Transverse colon (tissue), 4 donors: ENCODE data around the gene HOXA13. TPM values are rescaled to one million over a fixed set of nuclear protein-coding genes. Genes with fewer than 3 reads are reported as not detected.

Source experiments
- DNase-seq: peaks from one replicate; pipeline ENCODE4 v3.0.0-alpha.2; 2019
- H3K27ac ChIP-seq, 4 donors: fragments of 200-600 bp; sonication (generic); 2 replicates each; pipeline ENCODE4 v1.5.1; 2016 to 2018; ENCODE audit warnings: inconsistent platforms in 4 of 4
- H3K27me3 ChIP-seq: fragments of 200-600 bp; sonication (generic); 2 replicates; pipeline ENCODE4 v1.5.1; 2017; ENCODE audit warnings: inconsistent platforms
- H3K36me3 ChIP-seq, 4 donors: fragments of 200-600 bp; sonication (generic); 2 replicates each; pipeline ENCODE4 v1.5.1; 2017 to 2019; ENCODE audit warnings: inconsistent platforms in 4 of 4
- H3K4me1 ChIP-seq, 4 donors: fragments of 200-600 bp; sonication (generic); 2 replicates each; pipeline ENCODE4 v1.5.1; 2017 to 2020; ENCODE audit warnings: inconsistent platforms in 4 of 4
- H3K4me3 ChIP-seq, 4 donors: fragments of 200-600 bp; sonication (generic); 1 replicate in 1 of 4; 2 replicates in 3 of 4; pipeline versions ENCODE4 v1.5.1 to v1.6.1; 2017 to 2019; ENCODE audit warnings: inconsistent platforms in 4 of 4
- H3K9me3 ChIP-seq, 2 donors: fragments of 200-600 bp; sonication (generic); 2 replicates each; pipeline ENCODE4 v1.5.1; 2017 to 2019; ENCODE audit warnings: inconsistent platforms in 2 of 2
- EP300 ChIP-seq: sonication (generic); formaldehyde crosslinking; IDR thresholded peaks from one replicate; pipeline ENCODE4 v1.6.1; 2017; ENCODE audit warnings: antibody characterized with exemption, low read depth
- POLR2A ChIP-seq: fragments of 450-650 bp; IDR thresholded peaks from one replicate; pipeline ENCODE4 v1.6.1; 2016; ENCODE audit warnings: antibody characterized with exemption, mild to moderate bottlenecking, moderate library complexity
- POLR2AphosphoS5 ChIP-seq, 3 donors: sonication (generic); formaldehyde crosslinking; IDR thresholded peaks; one replicate each; pipeline ENCODE4 v1.6.1; 2016; ENCODE audit warnings: antibody characterized with exemption in 3 of 3
- WGBS, 2 donors: methylation state at CpG; one replicate each; pipeline ENCODE4 v1.1.5; 2018; ENCODE audit warnings: low coverage in 1 of 2; 5-methylcytosine and 5-hydroxymethylcytosine counted together
- in situ Hi-C, 4 donors: fragments of 200-750 bp; cut with MboI; loops; one replicate each; pipeline versions ENCODE4 v1.15.0 to v1.15.1; 2017; ENCODE audit warnings: low sequenced_read_pairs in 3 of 4, low pct_ligation_motif_present in 1 of 4, low pct_unique_long_range_greater_than_20kb in 1 of 4
- intact Hi-C: fragments of 100-400 bp; cut with DNase I; formaldehyde crosslinking; loops from one replicate; pipeline ENCODE4 v1.15.1; 2023; ENCODE audit warnings: low total_unique reads
- total RNA-seq, 4 donors: library from RNA; depleted of rRNA; stranded (reverse); fragments of >200 nt; gene quantifications; one replicate each; pipeline ENCODE4 v1.1.0, GENCODE V29; 2016
- TF ChIP-seq, protein P1 (sequence below), 5 experiments: fragments of 200-600 bp in 3 of 5; fragments of 450-650 bp in 2 of 5; sonication (generic) in 3 of 5; IDR thresholded peaks; 1 replicate in 2 of 5; 2 replicates in 3 of 5; pipeline ENCODE4 v1.5.1; 2016 to 2017; ENCODE audit warnings: antibody characterized with exemption in 5 of 5, inconsistent platforms in 3 of 5, mild to moderate bottlenecking in 2 of 5, moderate library complexity in 1 of 5

Gene HOXA13
- total RNA-seq, 4 donors from 2014 or later, result 22.5 to 69.9 (median 38.7) TPM

DNA sequence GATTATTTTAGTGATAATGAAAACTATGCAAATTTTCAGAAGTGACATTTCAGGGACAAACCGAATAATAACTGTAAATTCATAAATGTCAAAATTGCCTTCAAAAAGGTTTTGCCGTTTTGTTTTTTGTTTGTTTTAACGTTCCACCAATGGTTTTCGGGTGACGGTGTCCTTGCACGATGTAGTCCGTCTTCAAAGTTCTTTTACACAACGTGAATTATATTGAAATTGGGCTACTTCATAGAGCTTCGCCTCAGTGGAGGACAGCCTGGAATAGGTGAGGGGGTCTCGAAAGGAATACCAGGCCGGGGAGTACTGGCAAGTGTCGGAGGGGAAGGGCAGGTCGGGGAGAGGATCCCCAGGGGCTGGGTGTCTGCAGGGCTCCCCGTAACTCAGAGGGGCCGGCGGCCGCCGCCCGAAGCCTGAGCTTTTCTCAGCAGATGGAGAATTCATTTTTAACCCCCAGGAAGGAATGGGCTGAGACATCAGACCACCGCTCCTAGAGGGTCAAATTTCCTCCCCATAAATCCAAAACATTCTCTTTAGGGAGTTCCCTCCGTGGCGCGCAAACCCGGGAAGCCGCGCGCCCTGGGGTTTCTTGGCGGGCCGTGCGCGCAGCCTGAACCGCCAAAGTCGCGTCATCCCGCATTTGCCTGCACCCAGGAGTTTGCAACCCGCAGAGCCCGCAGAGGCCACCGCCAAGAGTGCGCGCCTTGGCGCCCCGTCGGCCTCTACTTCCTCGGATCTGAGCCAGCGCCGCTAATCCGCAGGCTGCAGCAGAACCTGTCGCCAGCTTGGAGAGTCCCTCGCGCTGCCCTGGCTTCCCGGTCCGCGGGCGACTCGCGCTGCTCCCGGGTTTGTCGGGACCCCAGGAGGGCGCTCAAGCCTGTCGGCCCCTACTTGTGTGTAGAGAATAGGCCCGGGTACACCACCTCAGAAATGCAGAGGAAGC is 25.4 kb upstream of the HOXA13 start:
- no peak for TF ChIP-seq POLR2AphosphoS5 (IDR thresholded peaks at IDR 0.05)
- TF ChIP-seq POLR2A, result no peak
- TF ChIP-seq, protein P1, sequence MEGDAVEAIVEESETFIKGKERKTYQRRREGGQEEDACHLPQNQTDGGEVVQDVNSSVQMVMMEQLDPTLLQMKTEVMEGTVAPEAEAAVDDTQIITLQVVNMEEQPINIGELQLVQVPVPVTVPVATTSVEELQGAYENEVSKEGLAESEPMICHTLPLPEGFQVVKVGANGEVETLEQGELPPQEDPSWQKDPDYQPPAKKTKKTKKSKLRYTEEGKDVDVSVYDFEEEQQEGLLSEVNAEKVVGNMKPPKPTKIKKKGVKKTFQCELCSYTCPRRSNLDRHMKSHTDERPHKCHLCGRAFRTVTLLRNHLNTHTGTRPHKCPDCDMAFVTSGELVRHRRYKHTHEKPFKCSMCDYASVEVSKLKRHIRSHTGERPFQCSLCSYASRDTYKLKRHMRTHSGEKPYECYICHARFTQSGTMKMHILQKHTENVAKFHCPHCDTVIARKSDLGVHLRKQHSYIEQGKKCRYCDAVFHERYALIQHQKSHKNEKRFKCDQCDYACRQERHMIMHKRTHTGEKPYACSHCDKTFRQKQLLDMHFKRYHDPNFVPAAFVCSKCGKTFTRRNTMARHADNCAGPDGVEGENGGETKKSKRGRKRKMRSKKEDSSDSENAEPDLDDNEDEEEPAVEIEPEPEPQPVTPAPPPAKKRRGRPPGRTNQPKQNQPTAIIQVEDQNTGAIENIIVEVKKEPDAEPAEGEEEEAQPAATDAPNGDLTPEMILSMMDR (IDR thresholded peaks at IDR 0.05), result no peak
- TF ChIP-seq EP300, result no peak
- DNase-seq, result no peak
- Histone ChIP-seq H3K4me3 (peak overlapping the region in 1 of 4 donors; percentile 34), H3K27me3 (peaks cover 69% of the 10 kb centered on the region), H3K27ac (no peak overlapping the region), H3K9me3 (no peaks in the 10 kb centered on the region), H3K36me3 (no peaks in the 10 kb centered on the region), H3K4me1 (peaks cover 0 to 9% (median 3%) of the 10 kb centered on the region in 4 donors)
- in situ Hi-C loops, result loop anchor here (25.0 kb wide), 5 partner anchors 362 to 787 kb away; no protein-coding TSS in a partner anchor
- intact Hi-C loops, result no loop called here
- 0 to 18% methylated on average over 3 to 58 of the region's 61 CpGs for WGBS, 2 donors

DNA sequence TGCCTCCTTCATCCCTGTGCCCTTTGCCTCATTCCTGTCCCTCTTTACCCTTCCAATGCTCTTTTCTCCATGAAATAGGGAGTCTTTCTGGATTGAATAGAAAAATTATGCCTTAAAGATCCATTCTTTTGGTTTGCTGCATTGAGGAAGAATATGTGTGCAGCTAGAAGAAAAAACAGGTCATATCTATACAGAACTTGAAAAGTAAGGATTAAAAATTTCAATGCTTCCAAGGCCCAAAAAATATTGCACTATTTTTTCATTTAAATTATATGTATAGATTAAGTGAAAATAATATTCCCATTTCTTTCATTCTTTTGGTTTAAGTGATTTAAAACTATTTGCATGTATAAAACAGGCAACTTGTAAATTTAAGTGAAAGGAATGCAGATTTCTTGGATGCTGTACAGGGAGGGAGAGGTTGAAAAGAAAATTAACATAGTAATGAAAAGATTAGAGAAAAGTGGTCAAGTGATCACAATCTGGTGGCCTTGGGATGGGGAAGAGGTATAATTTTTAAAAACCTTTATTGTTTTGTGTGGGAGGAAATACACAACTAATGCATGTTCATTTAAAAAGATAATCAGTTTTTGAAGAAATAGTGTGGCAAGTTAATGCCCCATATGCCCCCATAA is 24.2 kb upstream of the HOXA13 start:
- H3K4me1 ChIP-seq, result peaks cover 0 to 9% (median 3%) of the 10 kb centered on the region in 4 donors
- no peak overlapping the region for H3K27ac ChIP-seq
- intact Hi-C loops (no loop called here), in situ Hi-C loops (loop anchor here (25.0 kb wide), 5 partner anchors 363 to 788 kb away; no protein-coding TSS in a partner anchor)
- no peak for DNase-seq
- H3K36me3 ChIP-seq, result no peaks in the 10 kb centered on the region
- H3K9me3 ChIP-seq, result no peaks in the 10 kb centered on the region
- peaks cover 81% of the 10 kb centered on the region for H3K27me3 ChIP-seq
- H3K4me3 ChIP-seq, result no peak overlapping the region
- TF ChIP-seq POLR2A, result no peak
- TF ChIP-seq, protein P1 (IDR thresholded peaks at IDR 0.05), result no peak
- TF ChIP-seq EP300, result no peak
- no peak for TF ChIP-seq POLR2AphosphoS5 (IDR thresholded peaks at IDR 0.05)

DNA sequence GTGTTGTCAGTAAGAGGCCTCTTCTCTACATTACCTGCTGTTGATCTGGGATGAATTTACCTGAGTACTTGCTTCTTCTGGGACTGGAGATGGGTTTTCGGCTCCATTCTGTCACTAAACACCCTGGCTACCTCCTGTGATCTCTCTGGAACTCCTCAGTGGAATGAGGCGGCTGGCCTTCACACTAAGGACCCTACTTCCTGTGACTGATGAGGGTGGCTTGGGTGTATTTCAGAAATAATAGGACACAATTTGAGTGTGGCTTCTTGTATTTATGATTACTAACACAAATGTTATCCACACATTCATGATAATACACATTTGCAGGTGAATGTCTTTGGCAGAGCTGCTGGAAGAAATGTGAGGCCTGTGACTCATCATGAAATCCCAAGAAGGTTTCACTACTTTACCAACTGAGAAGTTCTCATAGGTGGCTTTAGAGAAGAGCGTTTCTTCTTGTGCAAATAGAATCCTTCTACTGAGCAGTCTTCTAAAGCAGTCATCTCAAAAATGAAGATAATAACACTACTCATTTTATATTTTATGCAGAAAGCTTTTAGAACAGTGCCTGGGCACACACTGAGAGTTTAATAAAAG is 21.4 kb upstream of the HOXA13 start:
- WGBS, 2 donors, result 83 to 92% methylated on average over 3 of the region's 3 CpGs
- Histone ChIP-seq H3K27me3 (peaks cover 78% of the 10 kb centered on the region), H3K4me1 (peaks cover 0 to 9% (median 3%) of the 10 kb centered on the region in 4 donors), H3K27ac (no peak overlapping the region), H3K36me3 (no peaks in the 10 kb centered on the region), H3K4me3 (no peak overlapping the region), H3K9me3 (no peaks in the 10 kb centered on the region)
- in situ Hi-C loops (loop anchor here (25.0 kb wide), 5 partner anchors 366 to 791 kb away; no protein-coding TSS in a partner anchor), intact Hi-C loops (no loop called here)
- no peak for DNase-seq
- TF ChIP-seq, protein P1 (IDR thresholded peaks at IDR 0.05), result no peak
- TF ChIP-seq POLR2A (no peak), EP300 (no peak), POLR2AphosphoS5 (IDR thresholded peaks at IDR 0.05) (no peak)

DNA sequence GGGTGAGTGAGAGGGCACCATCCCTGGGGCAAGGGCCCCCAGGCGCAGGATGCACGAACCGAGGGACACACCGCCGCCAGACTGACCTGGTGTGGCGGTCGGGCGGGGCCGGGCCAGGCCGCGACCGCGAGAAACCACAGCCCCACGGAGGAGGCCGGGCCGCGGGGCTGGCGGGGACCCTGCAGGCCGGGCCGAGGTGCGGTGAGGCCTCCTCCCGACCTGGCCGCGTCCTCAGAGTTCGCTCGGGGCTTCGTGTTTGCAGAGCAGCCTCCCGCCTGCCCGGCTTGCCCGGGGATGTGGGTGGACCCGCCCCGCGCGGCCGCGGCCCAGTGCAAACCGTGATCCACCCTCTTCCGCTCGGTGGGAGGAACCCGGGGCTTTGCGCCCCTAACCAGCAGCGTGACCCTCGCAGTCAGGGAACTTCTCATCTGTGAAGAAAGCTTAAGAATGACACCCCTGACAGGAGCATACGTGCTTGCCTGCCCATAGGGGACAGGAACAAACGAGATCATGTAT is 20.6 kb upstream of the HOXA13 start:
- no peaks in the 10 kb centered on the region for H3K36me3 ChIP-seq
- WGBS, 2 donors, result 60 to 65% methylated on average over 1 to 39 of the region's 45 CpGs
- H3K27me3 ChIP-seq, result peaks cover 70% of the 10 kb centered on the region
- no peak for DNase-seq
- H3K4me3 ChIP-seq, result peak overlapping the region in 1 of 4 donors; percentile 17
- no peak overlapping the region for H3K27ac ChIP-seq
- in situ Hi-C loops (loop anchor here (25.0 kb wide), 5 partner anchors 367 to 792 kb away; no protein-coding TSS in a partner anchor), intact Hi-C loops (no loop called here)
- TF ChIP-seq, protein P1 (IDR thresholded peaks at IDR 0.05), result no peak
- TF ChIP-seq EP300 (no peak), POLR2AphosphoS5 (IDR thresholded peaks at IDR 0.05) (no peak), POLR2A (no peak)
- no peaks in the 10 kb centered on the region for H3K9me3 ChIP-seq
- H3K4me1 ChIP-seq, result peaks cover 0 to 6% (median 3%) of the 10 kb centered on the region in 4 donors
